Panc1 (cell line): ENCODE data around the gene SPNS3.

Experiments used
- CTCF ChIP-seq: fragments of 450-650 bp; IDR thresholded peaks from 2 replicates; pipeline ENCODE4 v1.5.1; 2017; ENCODE audit warnings: mild to moderate bottlenecking
- POLR2AphosphoS5 ChIP-seq: IDR thresholded peaks from 2 replicates; pipeline ENCODE4 v1.6.1; 2012; ENCODE audit warnings: mild to moderate bottlenecking, low read depth, low read length, moderate library complexity
- SIN3A ChIP-seq: IDR thresholded peaks from 2 replicates; pipeline ENCODE4 v1.6.1; 2012; ENCODE audit warnings: low read depth, mild to moderate bottlenecking, low read length, moderate library complexity, borderline replicate concordance; ENCODE audit not compliant: insufficient read depth

- TF ChIP-seq CTCF, result no peak
- no peak for TF ChIP-seq POLR2AphosphoS5
- no peak for TF ChIP-seq SIN3A
These were observed 92.1 kb downstream of the SPNS3 start for GRCh38 chr17:4525691-4526397.
